Common myeloid progenitor, CD34-positive (primary cell): ENCODE results near the gene TTYH2.

Source experiments
- CTCF ChIA-PET: fragments of 350-600 bp; sonication (Branson Sonifier 250); formaldehyde crosslinking; loops from one replicate; lab custom pipeline; 2021; ENCODE audit warnings: antibody characterized with exemption; lab: Charles Lee
- POLR2A ChIA-PET: fragments of 350-600 bp; sonication (Branson Sonifier 250); formaldehyde crosslinking; loops from one replicate; lab custom pipeline; 2021; ENCODE audit warnings: antibody characterized with exemption; lab: Charles Lee
- DNase-seq, 3 donors: peaks; one replicate each; pipeline versions ENCODE4 v3.0.0 to v3.0.0-alpha.2; 2013
- H3K27ac ChIP-seq, 2 experiments: 1 replicate in 1 of 2; 2 replicates in 1 of 2; pipeline ENCODE4 v1.7.0; 2013; ENCODE audit warnings: inconsistent platforms in 2 of 2, low read length in 2 of 2, mild to moderate bottlenecking in 2 of 2, low read depth in 1 of 2, moderate library complexity in 1 of 2; ENCODE audit not compliant: severe bottlenecking in 2 of 2, insufficient read depth in 1 of 2, poor library complexity in 1 of 2
- H3K27me3 ChIP-seq, 5 experiments: replicated peaks in 2 of 5; 1 replicate in 3 of 5; 2 replicates in 2 of 5; pipeline versions ENCODE4 v1.6.1 to v1.7.0; 2013; ENCODE audit warnings: low read length in 4 of 5, mild to moderate bottlenecking in 2 of 5, moderate library complexity in 2 of 5, inconsistent platforms in 1 of 5; ENCODE audit not compliant: insufficient read depth in 5 of 5, control insufficient read depth in 4 of 5
- H3K36me3 ChIP-seq, 4 experiments: 1 replicate in 2 of 4; 2 replicates in 2 of 4; pipeline versions ENCODE4 v1.6.1 to v1.7.0; 2013; ENCODE audit warnings: low read length in 3 of 4, control low read depth in 1 of 4, mild to moderate bottlenecking in 1 of 4; ENCODE audit not compliant: control insufficient read depth in 4 of 4, insufficient read depth in 4 of 4
- H3K4me1 ChIP-seq, 4 experiments: 1 replicate in 3 of 4; 2 replicates in 1 of 4; pipeline versions ENCODE4 v1.6.1 to v1.7.1; 2013; ENCODE audit warnings: low read length in 3 of 4, mild to moderate bottlenecking in 3 of 4, control low read depth in 1 of 4, inconsistent platforms in 1 of 4, moderate library complexity in 1 of 4; ENCODE audit not compliant: control insufficient read depth in 4 of 4, insufficient read depth in 4 of 4; ENCODE audit errors: control extremely low read depth in 1 of 4
- H3K4me3 ChIP-seq, 7 experiments: 1 replicate in 4 of 7; 2 replicates in 3 of 7; pipeline versions ENCODE4 v1.5.1 to v1.7.0; 2013; ENCODE audit warnings: mild to moderate bottlenecking in 7 of 7, low read length in 6 of 7, moderate library complexity in 6 of 7, inconsistent platforms in 2 of 7, low read depth in 2 of 7, control low read depth in 1 of 7; ENCODE audit not compliant: insufficient read depth in 4 of 7, control insufficient read depth in 1 of 7; ENCODE audit errors: extremely low read depth in 1 of 7
- H3K9me3 ChIP-seq, 5 experiments: 1 replicate in 4 of 5; 2 replicates in 1 of 5; pipeline versions ENCODE4 v1.6.1 to v1.7.1; 2013; ENCODE audit warnings: low read length in 4 of 5, mild to moderate bottlenecking in 2 of 5, inconsistent platforms in 1 of 5, low read depth in 1 of 5, moderate library complexity in 1 of 5; ENCODE audit not compliant: control insufficient read depth in 4 of 5, insufficient read depth in 2 of 5; ENCODE audit errors: control extremely low read depth in 1 of 5
- WGBS: methylation state at CpG from one replicate; pipeline ENCODE4 v1.1.5; 2013; ENCODE audit not compliant: insufficient coverage; 5-methylcytosine and 5-hydroxymethylcytosine counted together

Gene TTYH2

DNA sequence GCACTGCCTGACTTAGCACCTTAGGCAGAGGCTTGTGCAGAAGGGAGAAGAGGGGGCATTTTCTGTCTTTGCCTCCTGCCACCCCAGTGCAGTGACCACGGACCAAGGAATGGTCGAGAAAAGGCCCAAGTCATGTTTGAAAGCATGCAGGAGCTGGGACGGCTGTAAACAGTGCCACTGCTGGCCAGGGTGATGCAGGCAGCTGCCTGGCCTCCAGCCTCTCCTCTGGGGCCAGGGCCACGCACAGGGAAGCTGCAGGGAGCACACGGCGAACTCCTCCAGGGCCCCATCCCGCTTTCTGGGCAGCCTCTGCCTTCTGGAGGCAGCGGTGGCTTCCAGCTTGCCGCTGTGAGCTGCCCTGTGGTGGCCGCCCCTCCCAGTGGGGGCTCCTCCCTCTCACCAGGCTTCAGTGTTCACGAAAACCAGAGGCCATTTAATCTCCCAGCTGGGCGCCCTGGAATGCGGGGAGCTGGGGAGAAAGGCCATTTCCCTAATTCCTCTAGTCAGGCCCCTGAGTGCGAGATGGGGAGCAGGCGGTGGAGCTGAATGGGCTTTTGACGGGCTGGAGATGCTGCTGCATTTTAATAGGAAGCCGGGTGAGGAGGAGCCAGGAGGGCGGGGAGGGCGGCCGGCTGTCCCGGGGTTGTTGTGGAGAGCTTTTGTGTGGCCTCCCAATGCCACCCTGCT is 31.9 kb downstream of the TTYH2 start:
- no peaks in the 10 kb centered on the region for H3K9me3 ChIP-seq
- CTCF ChIA-PET: interaction anchor here (0.7 to 1.1 kb wide), 3 partner anchors 8 to 122 kb away, joined by 3 read pairs; partner anchors contain the start of gene GPR142
- no peak overlapping the region for H3K4me3 ChIP-seq

DNA sequence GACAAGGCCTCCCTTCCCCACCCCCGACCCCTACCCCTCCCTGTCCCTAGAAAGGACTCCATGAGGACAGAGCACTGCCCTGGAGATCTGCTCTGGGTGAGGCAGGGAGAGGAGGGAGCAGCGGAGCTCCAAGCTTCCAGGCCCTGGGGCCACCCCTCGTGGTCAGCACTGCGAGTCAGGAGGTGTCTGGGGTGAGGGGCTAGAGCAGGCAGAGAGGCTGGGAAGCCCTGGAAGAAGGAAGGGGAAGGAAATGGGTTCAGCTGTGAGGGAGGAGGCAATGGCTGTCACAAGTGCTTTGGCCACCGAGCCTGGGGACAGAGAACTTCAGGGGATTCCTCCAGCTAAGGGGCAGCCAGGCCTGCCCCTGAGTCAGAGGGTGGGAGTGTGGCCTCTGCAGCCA is 32.5 kb downstream of the TTYH2 start:
- peaks cover 0 to 25% (median 4%) of the 10 kb centered on the region in 4 experiments for H3K4me1 ChIP-seq
- 41% methylated on average over 4 of the region's 5 CpGs for WGBS
- H3K27ac ChIP-seq: no peak overlapping the region
- POLR2A ChIA-PET: no interaction called here
- CTCF ChIA-PET: interaction anchor here (0.9 to 1.1 kb wide), 2 partner anchors 9 to 33 kb away, joined by 3 read pairs; no protein-coding TSS in a partner anchor
- H3K9me3 ChIP-seq: no peaks in the 10 kb centered on the region
- no peaks in the 10 kb centered on the region for H3K27me3 ChIP-seq
- no peak for DNase-seq
- no peaks in the 10 kb centered on the region for H3K36me3 ChIP-seq
- no peak overlapping the region for H3K4me3 ChIP-seq

More for the DNA sequence above, 31.9 kb downstream of the TTYH2 start:
- Histone ChIP-seq H3K27me3 (no peaks in the 10 kb centered on the region), H3K4me1 (peaks cover 0 to 23% (median 4%) of the 10 kb centered on the region in 4 experiments), H3K27ac (no peak overlapping the region), H3K36me3 (no peaks in the 10 kb centered on the region)
- POLR2A ChIA-PET: no interaction called here
- no peak for DNase-seq
- 95% methylated on average over 20 of the region's 21 CpGs for WGBS

DNA sequence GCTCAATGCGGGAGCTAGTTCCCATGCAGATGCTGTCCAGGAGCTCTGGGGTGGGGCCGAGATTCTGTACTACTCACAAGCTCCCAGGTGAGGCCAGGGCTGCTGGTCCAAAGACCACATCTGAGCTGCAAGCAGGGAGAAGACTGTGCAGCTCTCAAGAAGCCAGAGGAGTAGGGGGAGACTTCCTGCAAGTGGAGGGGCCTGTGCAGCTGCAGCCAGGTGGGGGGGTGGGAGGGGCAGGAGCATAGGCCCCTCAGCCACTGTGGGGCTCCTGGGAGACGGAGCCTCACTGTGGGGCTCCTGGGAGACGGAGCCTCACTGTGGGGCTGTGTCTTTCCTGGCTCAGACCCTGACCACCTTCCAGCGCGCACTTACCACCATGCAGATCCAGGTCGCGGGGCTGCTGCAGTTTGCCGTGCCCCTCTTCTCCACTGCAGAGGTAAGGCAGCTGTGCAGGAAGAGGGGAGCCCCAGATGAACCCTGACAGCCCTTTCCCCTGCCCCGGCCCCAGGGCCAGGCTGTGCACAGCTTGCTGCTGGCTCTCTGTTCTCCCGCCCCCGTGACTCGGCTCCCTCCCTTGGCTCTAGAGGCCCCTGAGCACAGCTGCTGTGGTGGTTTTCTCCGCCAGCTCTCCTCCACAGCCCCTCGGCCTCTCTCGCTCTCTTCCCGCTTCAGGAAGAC is 36.4 kb downstream of the TTYH2 start:
- CTCF ChIA-PET: interaction anchor here (0.6 to 1.4 kb wide), 3 partner anchors 23 to 146 kb away, joined by 3 to 4 read pairs (median 3); partner anchors contain the start of gene DNAI2
- POLR2A ChIA-PET: no interaction called here
- 89% methylated on average over 13 of the region's 17 CpGs for WGBS

DNA sequence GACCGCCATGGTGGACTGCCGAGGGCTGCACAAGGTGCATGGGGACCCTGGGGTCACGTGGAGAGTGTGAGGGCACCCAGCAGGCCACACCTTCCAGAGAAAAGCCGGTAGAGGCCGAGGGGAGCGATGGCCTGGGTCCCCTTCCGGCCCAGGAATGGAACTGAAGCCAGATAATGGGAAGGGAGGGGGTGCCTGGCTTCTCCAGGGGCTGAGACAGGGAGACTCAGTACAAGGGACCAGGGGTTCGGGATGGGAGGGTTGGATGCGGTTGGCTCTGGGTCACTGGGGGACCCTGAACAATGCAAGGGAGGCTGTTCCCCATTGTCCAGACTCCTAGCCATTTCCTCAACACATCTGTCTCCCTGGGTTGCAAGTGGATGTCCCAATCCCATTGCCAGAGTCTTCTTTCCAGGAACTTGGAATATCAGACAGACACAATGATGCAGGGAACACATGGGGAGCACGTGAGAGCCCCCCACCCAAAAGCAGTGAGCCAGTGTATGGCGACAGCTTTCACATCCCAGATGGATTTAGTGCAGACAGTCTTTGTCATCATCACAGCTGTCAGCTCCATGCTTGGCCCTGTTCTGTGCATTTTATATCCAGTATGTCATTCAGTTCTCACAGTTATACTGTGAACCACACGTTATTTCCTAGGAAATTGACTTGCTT is 37.1 kb downstream of the TTYH2 start:
- POLR2A ChIA-PET: no interaction called here
- Histone ChIP-seq H3K36me3 (no peaks in the 10 kb centered on the region), H3K4me1 (peaks cover 0 to 21% (median 4%) of the 10 kb centered on the region in 4 experiments), H3K9me3 (no peaks in the 10 kb centered on the region), H3K27me3 (no peaks in the 10 kb centered on the region), H3K27ac (no peak overlapping the region), H3K4me3 (no peak overlapping the region)
- WGBS: 94% methylated on average over 9 of the region's 12 CpGs
- no peak for DNase-seq
- CTCF ChIA-PET: interaction anchor here (1.2 kb wide), 1 partner anchor 23 kb away, joined by 3 read pairs; the partner anchor contains the start of gene DNAI2

More for the DNA sequence above, 36.4 kb downstream of the TTYH2 start:
- no peak overlapping the region for H3K27ac ChIP-seq
- H3K36me3 ChIP-seq: no peaks in the 10 kb centered on the region
- peaks cover 0 to 25% (median 4%) of the 10 kb centered on the region in 4 experiments for H3K4me1 ChIP-seq
- H3K4me3 ChIP-seq: no peak overlapping the region
- no peak for DNase-seq
- H3K9me3 ChIP-seq: no peaks in the 10 kb centered on the region
- no peaks in the 10 kb centered on the region for H3K27me3 ChIP-seq

DNA sequence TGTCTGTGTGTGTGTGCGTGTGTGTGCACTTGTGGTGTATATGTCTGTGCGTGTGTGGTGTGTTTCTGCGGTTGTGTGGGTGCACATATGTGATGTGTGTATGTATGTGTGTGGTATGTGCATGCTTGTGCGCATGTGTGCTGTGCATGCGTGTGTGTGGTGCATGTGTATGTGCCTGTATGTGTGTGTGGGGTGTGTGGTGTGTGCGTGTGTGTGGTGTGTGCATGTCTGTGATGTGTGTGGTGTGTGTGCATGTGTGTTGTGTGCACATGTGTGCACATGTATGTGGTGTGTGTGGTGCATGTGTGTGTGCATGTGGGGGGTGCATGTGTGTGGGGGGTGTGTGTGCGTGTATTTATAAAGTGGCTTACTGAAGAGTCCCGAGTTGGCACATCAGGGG is 37.7 kb downstream of the TTYH2 start:
- H3K36me3 ChIP-seq: no peaks in the 10 kb centered on the region

DNA sequence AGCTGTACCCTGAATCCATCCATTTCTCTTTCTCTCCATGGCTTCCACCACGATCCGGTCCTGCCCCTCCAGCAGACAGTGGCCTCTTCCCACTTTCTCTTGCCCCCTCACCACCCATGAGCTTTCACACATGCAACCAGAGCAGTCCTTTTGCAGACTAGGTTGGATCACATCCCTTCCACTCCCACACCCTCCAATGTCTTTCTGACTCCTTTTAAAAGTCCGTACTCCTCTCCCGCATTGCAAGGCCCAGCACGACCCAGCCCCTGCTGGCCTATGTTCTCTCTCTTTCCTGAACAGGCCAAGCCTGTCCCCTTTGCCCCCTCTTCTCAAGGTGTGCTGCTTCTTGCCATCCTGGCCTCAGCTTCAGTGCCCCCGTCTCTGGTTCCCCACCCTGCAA is 38.2 kb downstream of the TTYH2 start:
- ChIA-PET POLR2A (no interaction called here), CTCF (interaction anchor here (0.7 to 1.4 kb wide), 2 partner anchors 16 to 117 kb away, joined by 3 to 4 read pairs; no protein-coding TSS in a partner anchor)
- no peaks in the 10 kb centered on the region for H3K9me3 ChIP-seq
- H3K4me3 ChIP-seq: no peak overlapping the region
- H3K4me1 ChIP-seq: peaks cover 0 to 12% (median 0%) of the 10 kb centered on the region in 4 experiments
- 95% methylated on average over 6 of the region's 6 CpGs for WGBS
- no peak for DNase-seq
- H3K27me3 ChIP-seq: no peaks in the 10 kb centered on the region
- no peak overlapping the region for H3K27ac ChIP-seq
- H3K36me3 ChIP-seq: no peaks in the 10 kb centered on the region

More for the DNA sequence above, 37.7 kb downstream of the TTYH2 start:
- no peak overlapping the region for H3K4me3 ChIP-seq
- no peaks in the 10 kb centered on the region for H3K27me3 ChIP-seq
- POLR2A ChIA-PET: no interaction called here
- no peak overlapping the region for H3K27ac ChIP-seq
- H3K4me1 ChIP-seq: peaks cover 0 to 15% (median 1%) of the 10 kb centered on the region in 4 experiments
- no peaks in the 10 kb centered on the region for H3K9me3 ChIP-seq
- 98% methylated on average over 5 of the region's 8 CpGs for WGBS
- DNase-seq: no peak
- CTCF ChIA-PET: no interaction called here
